ENCODE results near the gene NCAM1.

The NCAM1 gene

DNA sequence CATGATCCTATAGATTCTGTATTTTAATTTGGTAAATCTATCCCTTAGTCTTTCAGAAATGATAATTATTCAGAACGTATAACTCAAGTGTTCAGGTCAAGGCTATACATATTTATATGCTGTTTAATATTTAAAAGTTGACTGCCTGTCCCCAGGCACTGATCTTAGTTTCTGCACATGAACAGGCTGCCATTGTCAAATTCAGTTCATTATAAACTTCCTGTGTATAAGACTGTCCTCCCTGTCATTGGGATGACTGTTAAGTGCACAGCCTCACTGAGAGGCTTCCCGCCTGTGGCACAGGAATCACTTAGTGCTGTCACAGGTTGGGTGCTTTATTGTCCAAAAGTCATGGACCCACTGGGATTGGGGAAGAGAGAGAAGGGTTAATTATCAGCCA, 261.0 kb downstream of the NCAM1 start:
- TF ChIP-seq ZFX (IDR thresholded peaks at IDR 0.05) = no peak
- TF ChIP-seq, protein P1, sequence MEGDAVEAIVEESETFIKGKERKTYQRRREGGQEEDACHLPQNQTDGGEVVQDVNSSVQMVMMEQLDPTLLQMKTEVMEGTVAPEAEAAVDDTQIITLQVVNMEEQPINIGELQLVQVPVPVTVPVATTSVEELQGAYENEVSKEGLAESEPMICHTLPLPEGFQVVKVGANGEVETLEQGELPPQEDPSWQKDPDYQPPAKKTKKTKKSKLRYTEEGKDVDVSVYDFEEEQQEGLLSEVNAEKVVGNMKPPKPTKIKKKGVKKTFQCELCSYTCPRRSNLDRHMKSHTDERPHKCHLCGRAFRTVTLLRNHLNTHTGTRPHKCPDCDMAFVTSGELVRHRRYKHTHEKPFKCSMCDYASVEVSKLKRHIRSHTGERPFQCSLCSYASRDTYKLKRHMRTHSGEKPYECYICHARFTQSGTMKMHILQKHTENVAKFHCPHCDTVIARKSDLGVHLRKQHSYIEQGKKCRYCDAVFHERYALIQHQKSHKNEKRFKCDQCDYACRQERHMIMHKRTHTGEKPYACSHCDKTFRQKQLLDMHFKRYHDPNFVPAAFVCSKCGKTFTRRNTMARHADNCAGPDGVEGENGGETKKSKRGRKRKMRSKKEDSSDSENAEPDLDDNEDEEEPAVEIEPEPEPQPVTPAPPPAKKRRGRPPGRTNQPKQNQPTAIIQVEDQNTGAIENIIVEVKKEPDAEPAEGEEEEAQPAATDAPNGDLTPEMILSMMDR (conservative IDR thresholded peaks at IDR 0.05) = no peak
- H3K27ac ChIP-seq = no peak overlapping the region

DNA sequence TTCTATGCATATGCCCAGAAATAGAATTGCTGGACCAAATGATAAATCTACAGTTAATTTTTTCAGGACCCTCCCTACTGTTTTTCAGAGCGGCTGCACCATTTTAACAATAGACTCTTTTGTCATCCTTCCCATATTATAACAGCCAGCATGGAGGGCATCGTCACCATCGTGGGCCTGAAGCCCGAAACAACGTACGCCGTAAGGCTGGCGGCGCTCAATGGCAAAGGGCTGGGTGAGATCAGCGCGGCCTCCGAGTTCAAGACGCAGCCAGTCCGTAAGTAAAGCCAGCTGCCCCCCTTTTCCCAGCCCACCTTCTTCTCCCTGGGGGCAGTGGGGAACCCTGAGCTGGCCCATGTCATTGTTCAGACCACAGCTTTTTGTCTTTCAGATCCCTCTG, 273.7 kb downstream of the NCAM1 start:
- no peak overlapping the region for H3K27ac ChIP-seq
- no peak for TF ChIP-seq ZFX (IDR thresholded peaks at IDR 0.05)
- TF ChIP-seq, protein P1 (conservative IDR thresholded peaks at IDR 0.05) = no peak

DNA sequence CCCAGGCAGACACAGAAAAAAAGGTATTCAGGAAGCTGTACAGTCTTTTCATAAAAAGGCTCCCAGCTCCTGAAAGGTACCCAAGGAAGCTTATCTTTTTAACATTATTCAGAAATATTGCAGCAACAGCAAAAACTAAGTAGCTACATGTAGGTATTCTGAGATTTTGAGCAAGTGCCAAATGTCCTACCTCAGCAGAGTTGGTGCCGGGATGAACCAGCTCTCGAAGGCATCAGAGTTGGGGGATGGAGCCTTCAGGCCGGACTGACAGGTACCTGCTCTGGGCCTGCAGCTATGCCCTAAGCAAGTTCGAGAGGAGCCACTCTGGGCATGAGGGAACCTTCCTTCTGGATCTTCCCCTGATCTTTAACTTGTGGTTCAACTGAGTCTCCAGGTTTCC, 276.0 kb downstream of the NCAM1 start:
- TF ChIP-seq, protein P1 (conservative IDR thresholded peaks at IDR 0.05) = no peak

DNA sequence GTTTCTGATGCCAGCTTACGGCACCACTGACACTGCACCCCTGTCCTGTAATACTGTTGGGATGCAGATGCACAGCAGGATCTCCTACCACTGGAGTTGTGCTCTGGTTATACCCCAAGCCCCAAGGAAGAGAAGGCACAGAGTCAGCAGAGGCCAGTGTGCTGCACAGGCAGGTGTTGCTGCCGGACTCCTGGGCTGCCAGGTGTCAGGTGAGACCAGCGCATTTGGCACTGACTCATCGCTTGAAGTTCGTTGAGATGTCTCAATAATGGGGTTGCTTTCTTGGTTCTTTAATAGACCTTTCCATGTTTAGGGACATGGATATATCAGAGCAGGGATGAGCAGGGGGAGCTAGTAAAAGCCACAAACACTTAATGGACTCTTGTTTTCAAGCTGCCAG, 277.5 kb downstream of the NCAM1 start:
- no peak for TF ChIP-seq ZFX (IDR thresholded peaks at IDR 0.05)
- TF ChIP-seq, protein P1 (conservative IDR thresholded peaks at IDR 0.05) = no peak

More for the DNA sequence above, 276.0 kb downstream of the NCAM1 start:
- no peak overlapping the region for H3K27ac ChIP-seq

DNA sequence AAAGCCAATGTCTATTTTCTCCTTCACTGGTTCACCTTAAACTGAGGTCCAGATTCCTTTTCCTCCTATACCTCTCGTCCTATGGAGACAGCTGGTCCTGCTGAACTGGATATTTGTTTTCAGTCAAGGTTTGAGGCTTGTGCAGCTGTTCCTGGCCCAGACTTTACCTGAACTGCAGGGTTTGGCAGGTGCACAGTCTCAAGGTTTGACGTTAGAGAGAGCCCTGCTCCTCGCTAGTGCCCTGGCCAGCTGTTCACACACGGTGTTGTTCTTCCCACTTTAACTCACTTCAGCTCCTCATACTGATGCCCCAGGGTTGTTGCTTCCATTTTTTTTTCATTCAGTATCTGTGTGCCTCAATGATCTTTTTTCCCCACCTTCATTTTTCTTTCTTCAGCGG, 279.2 kb downstream of the NCAM1 start:
- no peak overlapping the region for H3K27ac ChIP-seq
- TF ChIP-seq ZFX (IDR thresholded peaks at IDR 0.05) = no peak
- TF ChIP-seq, protein P1 (conservative IDR thresholded peaks at IDR 0.05) = no peak

More for the DNA sequence above, 277.5 kb downstream of the NCAM1 start:
- no peak overlapping the region for H3K27ac ChIP-seq

DNA sequence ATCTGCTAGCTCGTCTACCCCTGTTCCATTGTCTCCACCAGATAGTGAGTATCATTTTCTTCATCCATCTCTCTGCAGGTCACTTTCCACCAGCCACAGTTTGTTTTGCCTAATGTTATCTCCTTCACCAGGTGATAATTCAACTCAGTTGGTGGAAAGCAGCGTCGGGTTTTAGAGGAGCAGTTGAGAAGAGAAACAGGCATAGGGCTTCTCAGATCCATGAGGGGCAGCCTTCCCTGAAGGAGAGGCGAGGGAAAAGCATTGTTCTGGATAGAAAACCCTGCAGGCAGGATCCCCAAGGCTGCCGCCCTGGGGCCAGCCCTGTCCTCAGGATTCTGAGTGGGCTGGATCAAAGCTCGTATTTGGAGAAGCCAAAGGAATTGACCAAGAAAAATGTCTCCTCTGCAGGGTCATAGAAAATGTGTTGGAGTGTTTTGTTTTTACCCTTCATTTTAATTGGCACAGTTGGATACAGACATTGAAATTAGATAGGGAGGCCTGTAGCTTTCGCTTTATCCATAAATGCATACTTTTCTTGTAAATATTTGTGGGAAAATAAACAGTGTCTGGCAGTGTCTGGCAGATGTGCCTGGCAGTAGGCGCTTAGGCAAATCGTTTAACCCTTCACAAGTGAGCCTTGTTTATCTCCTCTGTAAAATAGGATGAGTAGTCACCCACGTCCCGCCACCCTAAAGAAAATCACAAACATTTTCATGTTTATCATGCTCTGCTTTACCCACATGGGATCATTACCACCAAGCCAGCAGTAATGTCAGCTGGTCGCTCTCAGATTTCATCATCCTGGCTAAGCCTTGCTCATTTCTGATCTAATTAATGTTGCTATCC, 279.8 kb downstream of the NCAM1 start:
- TF ChIP-seq, protein P1 (conservative IDR thresholded peaks at IDR 0.05) = no peak
- no peak for TF ChIP-seq ZFX (IDR thresholded peaks at IDR 0.05)
- H3K27ac ChIP-seq = no peak overlapping the region

DNA sequence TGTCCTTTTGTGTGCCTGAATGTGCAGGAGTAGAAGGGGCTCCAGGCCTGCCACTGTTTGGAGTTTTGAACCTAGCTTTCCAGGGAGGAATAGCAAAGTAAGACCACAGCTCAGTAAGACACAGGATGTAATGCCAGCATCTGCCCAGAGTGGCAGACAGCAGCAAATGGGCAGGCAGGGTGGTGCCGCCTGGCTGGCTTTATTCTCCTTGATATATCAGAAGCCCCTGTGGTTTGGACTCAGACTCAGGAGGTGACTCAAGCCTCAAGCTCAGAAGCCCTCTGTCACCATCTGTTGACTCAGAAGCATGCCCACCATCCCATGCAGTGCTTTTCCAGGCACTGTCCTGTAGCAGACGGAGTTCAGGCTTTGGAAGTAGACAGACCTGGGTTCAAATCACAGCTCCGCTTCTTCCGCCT, 280.4 kb downstream of the NCAM1 start:
- TF ChIP-seq ZFX (IDR thresholded peaks at IDR 0.05) = no peak
- TF ChIP-seq, protein P1 (conservative IDR thresholded peaks at IDR 0.05) = no peak

More for the DNA sequence above, 280.4 kb downstream of the NCAM1 start:
- no peak overlapping the region for H3K27ac ChIP-seq
